WTC11 (cell line): ENCODE results near the gene RASAL2.

Experiments
- CBFB ChIP-seq: sonication (generic); formaldehyde crosslinking; IDR thresholded peaks from 2 replicates; pipeline ENCODE4 v1.8.1; 2022; ENCODE audit warnings: mild to moderate bottlenecking, low read depth, missing genetic modification reagents
- CTCF ChIP-seq: fragments of 200-600 bp; IDR thresholded peaks from 2 replicates; pipeline ENCODE4 v1.8.0; 2022; ENCODE audit warnings: antibody characterized with exemption

DNA sequence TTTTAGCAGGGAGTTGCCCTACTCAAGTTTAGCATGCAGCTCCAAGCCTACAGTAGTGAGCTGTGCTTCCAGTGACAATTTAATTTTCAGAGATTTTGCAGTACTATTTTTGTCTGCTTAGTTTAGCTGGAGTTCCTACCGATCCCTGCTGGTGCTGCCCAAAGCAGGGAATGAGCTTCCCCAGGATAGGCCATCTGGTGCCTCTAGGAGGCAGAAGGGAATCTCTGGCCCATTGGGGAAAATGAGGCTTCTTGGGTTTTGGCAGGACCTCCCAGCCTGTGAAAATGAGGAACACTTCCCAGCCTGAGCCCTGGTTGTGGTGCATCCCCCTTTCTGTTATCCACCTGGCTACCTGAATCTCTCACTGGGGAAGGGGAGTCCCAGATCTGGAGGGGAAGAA lies 149.2 kb downstream of the RASAL2 start:
- no peak for TF ChIP-seq CBFB (CRISPR knock-in tag)
- TF ChIP-seq CTCF, result no peak
